Measurements from ENCODE around the gene NYAP1. TPM values are rescaled to one million over a fixed set of nuclear protein-coding genes. Genes with fewer than 3 reads are reported as not detected.
"Not testable (repeated sequence)": the region's sequence is repeated elsewhere in the genome, so short reads cannot be mapped to it uniquely, and the experiment has no call there.

NYAP1 gene
- total RNA-seq, 1 donor from 2014 or later = not detected

GRCh38 chr7:100452513-100452912 is 31.2 kb upstream of the NYAP1 start:
- no peaks in the 10 kb centered on the region for H3K36me3 Mint-ChIP-seq (ENCODE audit: low read depth)
- intact Hi-C loops (cut with micrococcal nuclease) = loop anchor here (10.0 kb wide), 1 partner anchor 538 kb away; the partner anchor contains the start of gene TRIM4
- H3K27ac Mint-ChIP-seq = no peak overlapping the region
- POLR2A ChIA-PET = interaction anchor here (7.9 kb wide), 1 partner anchor 24 kb away, joined by 65 read pairs; the partner anchor contains the start of genes MEPCE and ZCWPW1
- DNase-seq (no peak), ATAC-seq (ENCODE audit: low read depth) (no peak)
- peaks cover 11% of the 10 kb centered on the region for H3K4me1 Mint-ChIP-seq
- H3K9me3 Mint-ChIP-seq = no peaks in the 10 kb centered on the region
- no peaks in the 10 kb centered on the region for H3K27me3 Mint-ChIP-seq
- CTCF ChIA-PET = interaction anchor here (1.0 kb wide), 1 partner anchor 49 kb away, joined by 3 read pairs; no protein-coding TSS in a partner anchor
- H3K4me3 Mint-ChIP-seq = no peak overlapping the region
- no peak for TF ChIP-seq CTCF (IDR thresholded peaks at IDR 0.05)

DNA sequence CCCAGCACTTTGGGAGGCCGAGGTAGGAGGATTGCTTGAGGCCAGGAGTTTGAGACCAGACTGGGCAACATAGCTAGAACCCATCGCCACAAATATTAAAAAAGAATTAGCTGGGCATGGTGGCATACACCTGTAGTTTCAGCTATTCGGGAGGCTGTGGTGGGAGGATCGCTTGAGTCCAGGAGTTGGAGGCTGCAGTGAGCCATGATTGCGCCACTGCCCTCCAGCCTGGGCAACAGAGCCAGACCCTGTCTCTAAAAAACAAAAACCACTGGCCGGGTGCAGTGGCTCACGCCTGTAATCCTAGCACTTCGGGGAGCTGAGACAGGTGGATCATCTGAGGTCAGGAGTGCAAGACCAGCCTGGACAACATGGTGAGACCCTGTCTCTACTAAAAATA is 29.9 kb upstream of the NYAP1 start:
- DNase-seq; H3K27ac Mint-ChIP-seq; H3K4me3 Mint-ChIP-seq; H3K27me3 Mint-ChIP-seq; H3K9me3 Mint-ChIP-seq; ATAC-seq (ENCODE audit: low read depth); H3K36me3 Mint-ChIP-seq (ENCODE audit: low read depth); CTCF ChIA-PET: not testable (repeated sequence)
- H3K4me1 Mint-ChIP-seq = peaks cover 11% of the 10 kb centered on the region
- POLR2A ChIA-PET = interaction anchor here (7.9 kb wide), 1 partner anchor 25 kb away, joined by 65 read pairs; the partner anchor contains the start of genes MEPCE and ZCWPW1
- intact Hi-C loops (cut with micrococcal nuclease) = loop anchor here (10.0 kb wide), 1 partner anchor 539 kb away; the partner anchor contains the start of gene TRIM4

GRCh38 chr7:100455206-100455605 is 28.5 kb upstream of the NYAP1 start:
- Mint-ChIP-seq H3K4me3 (no peak overlapping the region), H3K36me3 (ENCODE audit: low read depth) (peaks cover 5% of the 10 kb centered on the region), H3K27me3 (no peaks in the 10 kb centered on the region), H3K27ac (no peak overlapping the region), H3K4me1 (peaks cover 10% of the 10 kb centered on the region), H3K9me3 (no peaks in the 10 kb centered on the region)
- ATAC-seq (ENCODE audit: low read depth) = no peak
- ChIA-PET CTCF (interaction anchor here (0.8 to 1.7 kb wide), 3 partner anchors 9 to 104 kb away, joined by 5 read pairs; partner anchors contain the start of gene SPACDR), POLR2A (interaction anchor here (0.6 to 7.9 kb wide), 5 partner anchors 19 to 316 kb away, joined by 3 to 65 read pairs (median 3); partner anchors contain the start of genes FBXO24, MEPCE, PPP1R35 and ZCWPW1)
- no peak for DNase-seq
- intact Hi-C loops (cut with micrococcal nuclease) = loop anchor here (10.0 kb wide), 1 partner anchor 540 kb away; the partner anchor contains the start of gene TRIM4
- no peak for TF ChIP-seq CTCF (IDR thresholded peaks at IDR 0.05)

DNA sequence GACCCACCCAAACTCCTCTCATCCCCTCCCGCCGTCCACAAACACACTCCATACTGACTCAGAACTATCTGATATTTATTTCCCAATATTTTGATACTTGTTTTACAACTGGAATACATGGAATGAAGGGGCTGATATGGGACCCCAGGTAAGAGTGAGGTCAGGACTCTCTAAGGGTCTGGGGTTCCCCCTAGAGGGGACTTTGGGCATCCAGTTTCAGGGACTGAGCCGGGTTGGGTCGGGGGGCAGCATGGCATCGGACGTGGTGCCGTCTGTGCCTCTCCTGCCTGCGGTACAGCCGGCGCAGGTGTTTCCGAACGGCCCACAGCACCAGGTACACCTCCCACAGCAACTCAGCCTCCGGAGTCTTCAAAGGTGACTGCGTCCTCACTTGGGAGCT is 27.2 kb upstream of the NYAP1 start:
- H3K27ac Mint-ChIP-seq = no peak overlapping the region
- intact Hi-C loops (cut with micrococcal nuclease) = loop anchor here (10.0 kb wide), 1 partner anchor 542 kb away; the partner anchor contains the start of gene TRIM4
- no peak overlapping the region for H3K4me3 Mint-ChIP-seq
- ATAC-seq (ENCODE audit: low read depth) = no peak
- H3K36me3 Mint-ChIP-seq (ENCODE audit: low read depth) = peaks cover 11% of the 10 kb centered on the region
- CTCF ChIA-PET = no interaction called here
- H3K4me1 Mint-ChIP-seq = peaks cover 3% of the 10 kb centered on the region
- no peak for DNase-seq
- POLR2A ChIA-PET = interaction anchor here (7.9 kb wide), 1 partner anchor 28 kb away, joined by 65 read pairs; the partner anchor contains the start of genes MEPCE and ZCWPW1
- H3K9me3 Mint-ChIP-seq = no peaks in the 10 kb centered on the region
- TF ChIP-seq CTCF (IDR thresholded peaks at IDR 0.05) = no peak
- H3K27me3 Mint-ChIP-seq = no peaks in the 10 kb centered on the region

DNA sequence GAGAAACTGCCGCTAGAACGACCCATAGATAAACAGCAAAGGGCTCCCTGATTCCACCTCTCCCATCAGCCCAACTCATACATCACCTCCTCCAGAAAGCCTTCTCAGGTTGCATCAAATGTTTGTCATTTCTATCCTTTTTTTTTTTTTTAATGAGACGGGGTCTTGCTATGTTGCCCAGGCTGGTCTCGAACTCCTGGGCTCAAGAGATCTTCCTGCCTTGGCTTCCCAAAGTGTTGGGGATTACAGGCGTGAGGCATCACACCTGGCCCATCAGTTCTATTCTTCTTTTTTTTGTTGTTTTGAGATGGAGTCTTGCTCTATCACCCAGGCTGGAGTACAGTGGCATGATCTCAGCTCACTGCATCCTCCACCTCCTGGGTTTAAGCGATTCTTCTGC is 26.7 kb upstream of the NYAP1 start:
- Mint-ChIP-seq H3K27me3 (no peaks in the 10 kb centered on the region), H3K36me3 (ENCODE audit: low read depth) (peaks cover 13% of the 10 kb centered on the region), H3K4me1 (peaks cover 3% of the 10 kb centered on the region), H3K27ac (no peak overlapping the region), H3K4me3 (no peak overlapping the region), H3K9me3 (no peaks in the 10 kb centered on the region)
- ChIA-PET CTCF (interaction anchor here (0.5 kb wide), 1 partner anchor 268 kb away, joined by 3 read pairs; no protein-coding TSS in a partner anchor), POLR2A (no interaction called here)
- no peak for ATAC-seq (ENCODE audit: low read depth)
- no peak for TF ChIP-seq CTCF (IDR thresholded peaks at IDR 0.05)
- intact Hi-C loops (cut with micrococcal nuclease) = loop anchor here (10.0 kb wide), 1 partner anchor 542 kb away; the partner anchor contains the start of gene TRIM4
- DNase-seq = no peak

Measured in activated B cell treated with CpG ODN at 0.5 μM for 24 hours (primary cell).